HG02938 (cell line): ENCODE measurements around the gene CHST13.

ENCODE experiments used
- ATAC-seq: cut with Tn5 transposase; IDR thresholded peaks from one replicate; pipeline ENCODE4 v1.9.1; 2021; ENCODE audit warnings: mild to moderate bottlenecking, moderate library complexity; ENCODE audit not compliant: unreplicated experiment

CHST13 gene

DNA sequence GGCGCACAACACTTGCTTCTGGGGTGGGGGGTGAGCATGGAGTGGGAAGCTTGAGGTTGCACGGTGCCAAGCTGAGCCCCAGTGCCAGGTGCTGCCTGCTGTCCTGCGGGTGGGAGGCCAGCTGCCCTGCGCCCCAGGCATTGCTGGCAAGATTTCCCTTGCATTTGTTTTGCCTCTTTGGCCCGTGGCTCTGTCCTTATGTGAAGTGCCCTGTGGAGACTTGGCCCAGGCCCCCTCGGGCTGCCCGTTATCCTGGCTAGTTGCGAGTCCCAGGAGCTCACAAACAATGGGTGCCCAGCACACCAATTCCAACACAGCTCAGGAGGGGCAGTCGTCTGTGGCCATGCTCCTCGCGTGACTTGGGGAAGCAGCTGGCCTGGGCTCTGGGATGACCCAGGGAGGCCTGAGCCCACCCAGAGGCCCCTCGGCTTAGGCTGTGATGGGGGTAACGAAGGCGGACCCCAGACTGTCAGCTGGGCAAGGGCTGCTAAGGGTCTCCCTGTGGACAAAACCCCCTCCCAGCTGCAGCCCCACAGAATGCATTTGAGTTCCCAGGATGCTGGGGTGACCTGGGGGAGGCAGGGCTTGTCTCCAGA lies 28.8 kb downstream of the CHST13 start:
- ATAC-seq: no peak

DNA sequence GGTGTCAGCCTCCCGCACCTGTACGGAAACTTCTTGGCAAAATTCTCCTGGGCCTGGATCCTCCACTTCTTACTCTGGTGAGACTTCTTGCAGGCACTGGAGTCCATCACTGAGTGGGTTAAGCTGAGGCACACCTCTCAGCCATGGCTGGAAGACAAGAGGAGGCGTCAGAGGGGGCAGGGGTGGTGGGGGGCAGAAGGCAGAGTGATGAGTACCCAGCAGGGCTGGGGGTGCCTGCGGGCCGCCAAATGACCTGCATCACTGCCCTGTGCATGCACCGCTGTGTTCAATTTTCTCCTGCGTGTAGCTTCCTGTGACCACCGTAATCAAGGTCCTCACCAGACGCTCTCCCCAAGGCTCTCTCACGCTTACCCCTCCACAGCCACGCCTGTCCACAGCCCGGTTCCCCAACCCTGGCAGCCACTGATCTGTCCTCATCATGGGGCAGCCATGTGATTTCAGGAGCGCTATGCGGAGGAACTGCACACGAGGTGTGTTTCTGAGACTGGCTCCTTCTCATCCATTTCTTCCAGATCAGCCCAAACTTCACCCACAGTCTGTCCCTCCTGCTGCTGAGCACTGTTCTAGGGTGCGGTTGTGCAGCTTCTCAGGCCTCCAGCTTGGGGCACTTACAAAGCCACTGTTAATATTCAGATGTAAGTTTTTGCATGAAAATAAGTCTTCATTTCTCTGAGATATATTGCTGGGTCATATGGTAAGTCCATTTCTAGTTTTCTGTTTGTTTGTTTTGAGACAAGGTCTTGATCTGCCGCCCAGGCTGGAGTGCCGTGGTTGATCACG lies 29.5 kb downstream of the CHST13 start:
- ATAC-seq: no peak

DNA sequence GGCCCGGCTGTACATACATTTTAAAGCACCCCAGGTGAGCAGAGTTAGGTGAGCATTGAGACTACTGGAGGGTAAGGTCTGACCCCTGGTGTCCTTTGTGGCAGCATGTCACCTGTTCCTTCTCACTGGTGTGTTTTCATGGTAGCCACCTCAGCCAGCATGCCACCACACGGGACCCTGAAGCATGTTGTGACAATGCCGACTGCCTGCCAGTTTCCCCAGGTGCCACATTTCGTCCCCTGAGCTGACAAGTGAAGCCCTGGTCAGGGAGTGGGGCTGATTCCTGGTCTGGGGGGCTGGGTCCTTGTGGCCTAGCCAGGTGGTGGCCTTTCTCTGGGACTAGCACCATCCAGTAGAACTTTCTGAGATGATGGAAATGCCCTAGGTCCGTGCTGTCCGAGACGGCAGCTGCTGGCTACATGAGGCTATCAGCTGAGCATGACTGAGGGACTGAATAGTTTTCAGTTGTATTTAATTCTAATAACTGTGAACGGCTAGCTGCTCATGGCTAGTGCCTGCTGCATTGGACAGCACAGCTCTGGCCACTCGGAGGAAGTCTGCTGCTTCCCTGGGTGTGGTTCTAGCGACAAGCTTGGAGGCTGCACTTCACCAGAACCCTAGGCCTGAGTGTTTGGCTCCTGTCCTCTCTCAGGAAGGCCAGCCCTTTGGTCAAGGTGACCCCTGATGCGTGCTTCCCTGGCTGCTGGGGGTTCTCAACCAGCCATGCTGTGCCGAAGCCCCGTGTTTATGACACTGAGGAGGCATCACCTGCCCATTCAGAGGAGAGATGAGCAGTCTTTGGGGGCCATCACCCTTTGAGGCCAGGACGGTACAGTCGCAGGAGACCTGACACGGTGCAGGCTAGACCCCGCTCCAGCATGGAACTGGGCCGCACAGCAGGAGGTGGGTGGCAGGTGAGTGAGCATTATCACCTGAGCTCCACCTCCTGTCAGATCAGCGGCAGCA lies 30.9 kb downstream of the CHST13 start:
- ATAC-seq: no peak

DNA sequence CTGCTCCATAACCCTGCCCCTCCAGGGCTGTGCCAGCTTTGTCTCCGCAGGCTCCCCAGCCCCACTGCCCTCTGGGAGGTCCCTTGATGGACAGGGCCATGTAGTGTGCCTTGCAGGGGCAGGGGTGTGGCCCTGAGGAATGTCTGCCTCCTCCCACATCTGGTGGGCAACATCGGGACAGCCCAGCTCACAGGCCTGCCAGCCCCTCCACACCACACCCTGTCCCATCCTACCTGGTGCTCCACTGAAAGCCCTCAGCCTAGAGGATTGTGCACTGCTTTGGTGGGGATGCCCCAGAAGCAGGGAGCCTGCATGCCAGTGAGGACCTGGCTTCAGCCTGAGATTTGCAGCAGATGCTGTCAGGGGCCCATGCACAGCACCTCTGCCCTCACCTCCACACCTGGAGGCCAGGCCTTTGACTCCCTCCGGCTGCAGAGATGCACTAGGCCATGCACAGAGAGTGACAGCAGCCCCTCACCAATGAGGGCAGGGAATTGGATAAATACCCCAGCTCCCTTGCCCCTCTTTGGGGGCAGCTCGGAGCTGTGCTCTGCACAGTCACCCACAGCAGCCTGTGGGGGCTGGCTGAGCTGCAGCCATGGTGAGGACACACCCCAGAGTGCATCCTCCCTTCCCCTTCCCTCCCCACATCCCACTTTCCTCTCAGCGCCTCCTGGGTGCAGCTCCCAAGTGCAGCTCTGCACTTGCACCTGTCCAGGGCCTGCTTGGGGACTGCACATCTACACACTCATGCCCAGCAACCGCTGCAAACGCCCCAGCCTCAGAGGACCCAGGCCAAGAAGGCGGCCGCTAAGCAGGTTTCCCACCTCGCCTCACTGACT lies 32.1 kb downstream of the CHST13 start:
- no peak for ATAC-seq

DNA sequence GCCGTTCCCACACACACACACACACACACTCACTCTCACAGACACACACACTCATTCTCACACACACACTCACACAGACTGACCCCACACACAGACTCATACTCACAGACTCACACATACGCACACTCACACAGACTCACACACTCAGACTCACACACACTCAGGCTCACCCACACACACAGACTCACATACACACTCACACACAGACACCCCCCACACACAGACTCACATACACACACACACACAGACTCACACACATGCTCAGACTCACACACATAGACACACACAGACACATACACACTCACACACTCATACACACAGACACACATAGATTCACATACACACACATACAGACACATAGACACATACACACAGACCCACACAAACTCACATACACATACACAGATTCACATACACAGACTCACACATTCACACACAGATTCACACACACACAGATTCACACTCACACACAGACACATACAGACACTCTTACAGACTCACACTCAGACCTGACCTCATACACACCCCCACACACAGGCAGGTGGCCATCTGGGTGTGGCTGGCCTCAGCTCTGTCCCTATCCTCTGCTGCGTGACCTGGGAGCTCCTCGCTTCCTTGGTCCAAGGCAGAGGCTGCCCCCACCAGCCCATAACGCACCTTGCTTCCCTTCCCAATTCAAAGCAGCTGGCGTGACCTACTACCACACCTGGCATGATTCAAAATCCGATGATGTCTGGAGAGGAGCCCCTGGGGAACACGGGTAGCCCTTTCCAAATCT lies 32.9 kb downstream of the CHST13 start:
- no peak for ATAC-seq

DNA sequence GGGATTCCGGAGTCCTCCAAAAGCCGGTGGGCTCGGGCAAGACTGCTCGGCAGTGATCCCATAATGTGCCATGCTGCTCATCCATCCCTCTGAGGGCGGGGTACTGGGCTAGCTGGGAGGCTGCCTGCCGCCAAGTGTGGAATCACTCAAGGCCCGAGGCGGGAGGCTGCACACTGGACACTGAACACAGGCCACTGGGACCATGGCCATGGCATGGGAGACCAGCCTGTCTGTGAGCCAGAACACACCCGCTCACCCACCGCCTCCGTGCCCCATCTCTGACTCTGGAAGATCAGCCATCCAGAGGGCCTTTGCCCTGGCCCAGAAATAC lies 33.4 kb downstream of the CHST13 start:
- no peak for ATAC-seq

DNA sequence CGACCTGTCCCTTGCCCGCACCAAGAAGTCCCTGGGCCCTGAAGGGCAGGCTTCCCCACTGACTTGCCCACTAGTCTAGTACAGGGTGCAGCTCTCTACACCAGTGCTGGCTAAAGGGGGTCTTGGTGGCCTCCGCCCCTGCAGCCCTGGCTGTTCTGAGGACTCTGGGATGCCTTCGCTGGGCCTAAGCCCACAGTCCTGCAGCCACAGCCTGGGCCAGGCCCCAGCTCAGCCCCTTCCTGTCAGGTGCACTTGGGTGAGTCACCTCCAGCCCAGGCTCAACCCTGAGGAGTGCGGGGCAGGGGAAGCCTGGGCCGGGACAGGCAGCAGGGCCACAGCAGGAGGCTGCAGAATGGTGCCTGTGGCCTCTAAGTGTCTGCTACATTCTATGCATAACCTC lies 33.8 kb downstream of the CHST13 start:
- ATAC-seq: no peak

DNA sequence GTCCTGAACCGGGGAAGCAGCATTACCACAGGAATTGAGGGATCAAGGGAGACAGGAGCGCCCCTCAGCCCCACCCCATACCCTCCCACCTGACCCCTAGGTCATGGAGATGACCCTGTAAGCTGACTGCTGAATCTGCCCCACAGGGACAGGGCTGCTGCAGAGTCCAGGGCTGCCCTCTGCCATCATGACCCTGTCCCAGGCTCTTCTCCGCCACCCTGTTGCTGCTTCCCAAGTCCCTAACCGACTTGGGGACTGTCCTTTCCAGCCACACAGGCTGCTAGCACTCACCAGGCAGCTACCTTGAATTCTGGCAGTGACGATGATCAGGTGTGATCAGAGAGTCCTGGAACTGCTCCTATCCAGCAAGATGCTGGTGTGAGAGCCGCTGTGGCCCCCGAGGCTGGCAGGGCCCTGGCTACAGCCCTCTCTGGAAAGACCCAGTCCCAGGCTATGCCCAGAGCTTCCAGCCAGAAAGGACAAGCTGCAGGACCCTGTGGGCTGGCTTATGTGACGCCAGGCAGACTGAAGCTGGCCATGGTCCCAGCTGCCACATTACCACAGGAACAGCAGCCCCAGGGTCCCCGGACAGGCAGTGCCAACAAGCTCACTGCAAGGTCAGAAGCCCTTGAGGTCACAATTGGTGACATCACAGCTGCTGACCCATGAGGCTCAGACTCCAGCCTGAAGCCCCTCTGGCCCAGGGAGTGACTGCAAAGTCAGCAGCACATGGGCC lies 34.5 kb downstream of the CHST13 start, which contains the start of gene C3orf22:
Gene C3orf22 (minus strand): TSS at position 597 of the 736 bp plus-strand sequence. CDS start 5,542 bp downstream, outside the sequence.
- no peak for ATAC-seq

DNA sequence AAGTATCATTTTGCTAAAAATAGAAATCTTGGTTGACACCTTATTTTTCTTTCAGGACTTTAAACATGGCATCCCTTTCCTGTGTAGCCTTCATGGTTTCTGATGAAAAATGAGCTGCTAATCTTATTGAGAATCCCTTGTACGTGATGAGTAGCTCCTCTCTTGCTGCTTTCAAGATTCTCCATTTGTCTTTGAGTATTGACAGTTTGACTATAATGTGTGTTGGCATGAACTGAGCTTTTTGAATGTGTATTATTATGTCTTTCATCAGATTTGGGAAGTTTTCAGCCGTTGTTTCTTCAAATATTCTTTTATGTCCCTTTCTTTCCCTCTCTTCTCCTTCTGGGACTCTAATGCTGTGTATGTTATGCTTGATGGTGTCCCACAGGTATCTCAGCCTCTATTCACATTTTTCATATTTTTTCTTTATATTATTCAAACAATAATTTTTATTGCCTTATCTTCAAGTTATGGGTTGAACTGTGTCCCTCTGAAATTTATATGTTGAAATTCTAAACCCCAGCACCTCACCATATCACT lies 38.9 kb downstream of the CHST13 start:
- no peak for ATAC-seq

DNA sequence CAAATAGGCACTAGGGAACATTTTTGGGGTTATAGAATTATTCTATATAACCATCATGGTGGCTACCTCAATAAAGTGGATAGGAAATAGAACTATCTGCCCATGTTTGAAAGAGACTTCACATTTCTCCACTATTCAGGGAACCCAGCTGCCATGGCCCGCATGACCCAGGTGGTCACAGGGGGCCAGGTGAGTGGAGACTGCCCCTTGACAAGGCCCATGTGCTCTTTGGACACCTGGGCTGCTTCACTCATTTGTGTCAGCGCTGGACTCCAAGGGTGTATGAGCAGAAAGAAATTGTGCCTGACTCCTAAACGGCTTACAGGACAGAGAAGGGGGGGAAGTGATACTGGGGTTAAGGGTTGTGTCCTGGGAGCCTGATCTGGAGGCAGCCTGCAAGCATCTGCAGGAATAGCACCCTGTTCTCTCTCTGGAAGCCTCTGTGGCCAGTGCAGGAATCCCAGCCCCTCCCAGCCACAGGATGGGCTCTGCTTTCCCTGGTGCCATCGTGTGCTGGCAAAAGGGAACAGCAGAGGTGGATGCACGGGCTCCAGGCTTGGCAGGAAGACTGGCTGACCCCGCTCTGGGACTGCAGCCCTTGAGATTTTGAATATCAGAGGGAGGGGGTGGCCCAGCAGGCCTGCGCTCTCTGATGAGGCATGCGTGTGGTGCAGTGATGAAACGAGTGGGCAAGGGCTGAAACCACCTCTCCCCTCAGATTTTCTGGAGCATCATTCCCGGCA lies 43.9 kb downstream of the CHST13 start:
- no peak for ATAC-seq

DNA sequence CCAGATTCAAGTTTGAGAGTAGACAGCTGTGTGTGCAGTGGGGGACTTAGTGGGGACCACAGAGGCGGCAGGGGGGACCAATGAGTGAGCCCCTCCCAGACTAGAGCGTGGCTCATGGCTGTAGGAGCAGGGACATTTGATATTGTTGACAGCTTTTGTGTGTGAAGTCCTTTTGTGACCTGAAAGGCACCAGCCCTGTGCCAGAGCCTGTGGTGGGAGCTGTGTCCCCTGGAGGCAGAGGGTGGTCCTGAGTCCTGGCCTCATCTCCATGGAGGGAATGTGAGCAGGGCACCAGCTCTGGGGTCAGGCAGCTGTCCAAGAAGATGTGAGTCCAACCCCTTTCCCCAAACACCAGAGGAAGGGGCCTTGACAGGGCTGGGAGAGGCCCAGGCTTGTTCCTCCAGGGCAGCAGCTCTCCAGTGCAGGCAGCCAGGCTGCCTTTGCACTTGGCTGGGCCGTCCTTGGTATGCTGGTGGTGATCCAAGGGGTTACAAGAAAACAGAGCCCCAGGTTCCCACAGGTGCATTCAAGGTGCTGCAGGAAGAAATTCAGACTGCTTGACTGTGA lies 44.9 kb downstream of the CHST13 start:
- no peak for ATAC-seq

DNA sequence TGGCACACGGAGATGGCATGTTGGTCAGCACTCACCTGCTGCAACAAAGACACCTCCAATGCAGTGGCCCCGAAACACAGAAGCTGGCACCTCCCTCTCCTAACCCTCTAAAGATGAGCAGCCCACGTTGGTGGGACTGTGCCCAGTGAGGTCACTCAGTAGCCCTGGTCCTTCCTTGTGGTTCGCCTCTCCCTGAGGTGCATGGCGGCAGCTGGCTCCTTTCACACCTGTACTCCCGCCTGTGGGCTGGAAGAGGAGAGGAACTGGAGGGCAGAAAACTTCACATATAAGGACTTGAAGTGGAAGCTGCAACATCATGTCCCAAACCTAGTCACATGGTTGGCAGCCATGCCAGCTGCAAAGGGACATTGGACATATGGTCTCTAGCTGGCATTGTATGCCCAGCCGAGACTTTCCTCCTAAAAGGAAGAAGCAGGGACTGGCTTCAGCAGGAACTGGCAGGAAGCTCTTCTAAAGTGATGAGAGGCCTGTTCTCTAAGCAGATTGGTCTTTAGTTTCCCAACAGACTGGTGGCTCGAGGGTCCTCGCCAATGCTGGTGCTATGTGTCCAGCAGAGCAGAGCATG lies 45.5 kb downstream of the CHST13 start:
- ATAC-seq: no peak

DNA sequence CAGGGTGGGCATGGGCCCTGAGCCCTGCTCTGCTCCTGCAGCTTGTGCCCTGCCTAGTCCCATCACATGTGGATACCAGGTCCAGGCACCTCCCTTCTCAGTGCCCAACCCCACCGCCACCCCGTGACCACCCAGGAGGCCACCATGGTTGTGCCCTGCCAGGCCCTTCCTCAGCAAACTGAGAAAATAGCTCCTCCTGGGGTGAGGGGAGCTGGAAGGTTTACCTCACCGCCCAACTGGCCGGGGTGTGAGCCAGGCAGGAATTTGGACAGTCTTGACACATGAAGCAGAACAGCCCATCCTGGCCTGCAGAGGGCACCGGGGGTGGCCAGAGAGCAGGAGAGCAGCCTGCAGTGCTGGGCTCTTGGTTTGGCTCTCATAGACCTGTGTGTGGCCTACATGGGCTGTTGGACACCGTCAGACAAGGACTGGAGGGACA lies 46.2 kb downstream of the CHST13 start:
- no peak for ATAC-seq

DNA sequence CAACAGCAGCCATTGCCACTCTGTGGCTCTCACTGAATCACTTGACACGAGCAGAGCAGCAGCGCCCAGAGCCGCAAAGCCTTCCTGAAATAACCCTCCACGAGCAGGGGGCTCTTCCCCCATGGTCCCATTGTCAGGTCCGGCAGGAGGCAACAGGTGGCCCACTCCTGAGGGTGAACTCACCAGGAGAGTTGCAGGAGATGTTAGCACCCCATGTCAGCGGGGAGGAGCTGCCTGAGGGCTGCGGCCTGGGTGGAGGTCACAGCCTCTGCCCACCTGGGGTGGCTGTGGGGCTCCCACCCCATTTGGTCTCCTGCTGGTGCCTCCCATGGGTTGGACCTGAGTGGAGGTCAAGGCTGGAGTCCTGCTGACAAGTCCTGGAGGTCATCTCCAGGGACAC lies 47.1 kb downstream of the CHST13 start:
- no peak for ATAC-seq

DNA sequence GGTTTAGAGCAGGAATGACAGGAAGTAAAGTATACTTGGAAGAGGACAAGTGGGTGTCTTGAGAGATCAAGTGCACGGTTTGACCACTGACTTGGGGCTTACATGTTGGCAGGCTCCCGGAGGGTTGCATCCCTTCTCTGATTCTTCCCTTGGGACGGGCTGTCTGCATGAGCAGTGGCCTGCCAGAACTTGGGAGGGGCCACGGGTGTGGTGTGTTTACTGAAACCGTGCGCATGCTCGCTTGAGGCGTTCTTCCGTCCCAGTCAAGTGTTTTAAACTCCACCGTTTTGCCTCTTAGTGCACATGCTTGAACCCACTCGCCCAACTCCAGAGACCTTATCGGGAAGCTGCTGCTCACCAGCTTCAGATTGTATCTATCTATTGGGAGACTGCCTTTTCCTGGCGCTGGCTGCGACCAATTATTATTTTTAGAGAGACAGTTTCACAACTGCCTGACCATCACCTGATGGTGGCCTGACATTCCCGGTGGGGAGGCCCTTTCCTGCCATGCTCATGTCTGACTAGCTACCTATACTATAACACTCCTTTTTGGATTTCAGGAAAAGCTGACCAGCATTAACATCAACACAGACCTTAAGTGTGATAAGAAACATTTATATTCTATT lies 49.6 kb downstream of the CHST13 start:
- no peak for ATAC-seq

DNA sequence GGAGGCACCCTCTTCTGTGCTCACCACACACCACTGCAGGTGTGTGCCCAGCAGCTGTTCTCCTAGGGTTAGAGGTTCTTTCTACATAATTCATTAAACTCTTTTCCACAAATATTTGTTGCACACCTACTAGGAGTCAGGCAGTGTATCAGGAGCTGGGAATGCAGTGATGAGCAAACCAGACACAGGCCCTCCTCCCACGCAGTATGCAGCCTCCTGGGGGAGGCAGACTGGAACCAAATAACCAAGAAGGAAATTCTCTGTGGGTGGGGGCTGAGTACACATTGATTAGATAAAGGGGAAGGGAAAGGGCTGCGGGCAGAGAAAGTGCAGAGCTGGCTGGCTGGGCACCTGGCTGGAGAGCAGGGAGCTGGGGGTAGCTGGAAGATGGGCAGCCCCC lies 53.3 kb downstream of the CHST13 start:
- ATAC-seq: no peak

DNA sequence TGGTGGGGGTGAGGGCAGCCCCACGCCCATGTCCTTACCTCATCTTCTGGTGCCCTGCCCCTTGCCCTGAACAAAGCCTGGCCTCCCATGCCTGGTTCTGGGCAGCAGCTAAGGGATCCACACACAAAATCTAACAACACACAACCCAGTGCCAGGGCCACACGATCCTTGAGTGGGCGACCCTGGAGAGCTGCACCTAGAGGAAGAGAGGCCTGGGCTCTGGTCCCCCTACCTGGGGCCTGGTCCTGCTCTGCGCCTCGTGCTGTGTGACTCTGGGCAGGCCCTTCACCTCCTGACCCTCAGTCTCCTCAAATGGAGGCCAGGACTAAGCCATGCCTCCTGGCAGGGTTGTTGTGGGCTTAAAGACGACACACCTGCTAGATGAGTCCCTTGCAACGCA lies 54.7 kb downstream of the CHST13 start:
- ATAC-seq: no peak
